WI38 (cell line): ENCODE measurements around the gene ALK.
A peak's percentile ranks its signal among the peaks of the same experiment; 100 is the strongest.

ENCODE experiments used
- H3K4me3 ChIP-seq: 2 replicates; pipeline ENCODE4 v1.5.1; 2011; ENCODE audit warnings: low read depth, mild to moderate bottlenecking, control low read depth, low read length
- CTCF ChIP-seq: IDR thresholded peaks from 2 replicates; pipeline ENCODE4 v1.5.1; 2012; ENCODE audit warnings: low read depth, mild to moderate bottlenecking, control low read depth, low read length

The ALK gene

DNA sequence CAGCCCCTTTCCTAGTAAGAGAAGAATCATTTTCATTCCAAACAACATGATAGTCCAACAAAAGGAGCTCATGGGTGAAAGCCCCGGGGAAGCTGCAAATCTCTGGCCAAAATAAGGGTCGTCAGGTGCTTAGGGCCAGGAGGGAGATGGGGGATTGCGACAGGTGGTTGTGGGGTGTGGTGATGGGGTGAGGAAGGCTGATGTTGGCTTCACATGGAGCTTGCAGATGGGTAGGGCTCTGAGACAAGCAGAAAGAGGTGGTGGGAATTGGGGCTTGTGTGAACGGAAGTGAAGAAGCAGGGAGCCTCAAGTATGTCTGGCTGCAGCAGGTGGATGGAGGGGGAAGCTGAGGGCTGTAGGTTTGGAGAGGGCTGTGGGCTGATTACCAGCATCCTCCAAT is 680.0 kb downstream of the ALK start:
- no peak overlapping the region for H3K4me3 ChIP-seq
- no peak for TF ChIP-seq CTCF

DNA sequence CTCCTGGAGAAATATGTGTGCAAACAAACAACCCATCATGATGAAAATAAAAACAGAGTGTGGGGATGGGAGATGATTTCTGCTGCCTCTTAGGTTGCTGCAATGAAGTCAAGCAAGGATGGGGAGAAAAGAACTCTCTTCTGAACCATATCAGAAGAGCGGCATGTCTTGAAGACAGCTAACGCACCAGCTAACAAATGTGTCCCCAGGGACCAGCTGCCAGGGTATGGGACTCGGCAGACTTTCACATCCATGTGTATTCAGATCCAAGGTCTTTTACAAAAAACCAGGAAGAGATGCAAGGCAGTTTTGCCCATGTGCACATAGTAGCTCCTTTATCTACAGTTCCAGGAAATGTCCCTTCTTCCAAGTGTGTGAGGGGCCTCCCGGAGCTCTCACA is 680.8 kb downstream of the ALK start:
- H3K4me3 ChIP-seq = no peak overlapping the region
- TF ChIP-seq CTCF = no peak

- no peak for TF ChIP-seq CTCF
These were observed 682.0 kb downstream of the ALK start for GRCh38 chr2:29239209-29239960.

GRCh38 chr2:29238497-29238896 is 682.9 kb downstream of the ALK start:
- no peak overlapping the region for H3K4me3 ChIP-seq
- TF ChIP-seq CTCF = peak; percentile 78

More at GRCh38 chr2:29239209-29239960, 682.0 kb downstream of the ALK start:
- no peak overlapping the region for H3K4me3 ChIP-seq

- TF ChIP-seq CTCF = no peak
- H3K4me3 ChIP-seq = no peak overlapping the region
These were observed 685.3 kb downstream of the ALK start for GRCh38 chr2:29236074-29236473.

- H3K4me3 ChIP-seq = no peak overlapping the region
- TF ChIP-seq CTCF = no peak
These were observed 686.0 kb downstream of the ALK start for GRCh38 chr2:29235411-29235810.

DNA sequence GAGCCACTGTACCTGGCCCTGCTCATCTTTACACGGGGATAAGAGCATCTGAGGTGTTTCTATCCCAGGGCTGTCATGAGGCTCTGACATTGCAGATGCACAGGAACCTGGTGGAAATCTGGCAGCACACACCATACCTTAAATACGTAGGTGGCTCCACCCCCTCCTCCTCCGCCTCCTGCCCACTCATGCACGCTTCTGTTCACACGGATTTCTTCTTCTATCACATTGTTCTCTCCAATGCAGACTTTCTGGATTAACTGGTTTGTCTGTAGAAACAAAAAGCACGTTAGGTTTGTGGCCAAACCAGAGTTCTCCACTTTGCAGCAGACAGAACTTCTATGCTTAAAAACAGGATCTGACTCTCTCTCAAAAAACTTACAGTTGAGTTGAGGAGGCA is 688.0 kb downstream of the ALK start:
- no peak overlapping the region for H3K4me3 ChIP-seq
- no peak for TF ChIP-seq CTCF
